ENCODE measurements around the gene SOX12. TPM values are rescaled to one million over a fixed set of nuclear protein-coding genes. Genes with fewer than 3 reads are reported as not detected.
A peak's percentile ranks its signal among the peaks of the same experiment; 100 is the strongest.

Gene SOX12
- polyA plus RNA-seq, 1 of the 3 experiments (the other 2 are of a cell fraction), result 11.3 TPM

- Histone ChIP-seq H4K20me1 (ENCODE audit: insufficient read depth) (no peaks in the 10 kb centered on the region), H2AFZ (ENCODE audit: low read depth) (peak overlapping the region; percentile 89), H3K4me2 (peak overlapping the region; percentile 87), H3K4me3 (ENCODE audit: low read depth in 2 of 2, low read length in 1 of 2) (peak overlapping the region; percentile 79 to 84), H3K9me3 (no peaks in the 10 kb centered on the region), H3K27ac (ENCODE audit: low read depth in 2 of 2, low read length in 1 of 2) (peak overlapping the region; percentile 55 to 73; a peak in 3 of 4 replicates), H3K4me1 (ENCODE audit: control insufficient read depth in 1 of 2, insufficient read depth in 2 of 2, low read depth in 1 of 2, low read length in 1 of 2) (peaks cover 3 to 10% of the 10 kb centered on the region in 2 experiments; a peak in 3 of 4 replicates), H3K79me2 (ENCODE audit: insufficient read depth) (peaks cover 9% of the 10 kb centered on the region; the same call in 1 of the 2 replicates), H3K9me2 (no peaks in the 10 kb centered on the region), H3K27me3 (ENCODE audit: insufficient read depth) (no peaks in the 10 kb centered on the region), H3F3A (replicated peaks; ENCODE audit: insufficient read depth) (no peaks in the 10 kb centered on the region), H3K9ac (peak overlapping the region; percentile 78), H3K36me3 (replicated peaks in 1 of 2; ENCODE audit: control insufficient read depth in 1 of 2, insufficient read depth in 2 of 2, low read length in 1 of 2) (no peaks in the 10 kb centered on the region)
- CTCF ChIA-PET, result interaction anchor here (1.2 kb wide), 1 partner anchor 10 kb away, joined by 3 read pairs; no protein-coding TSS in a partner anchor
- no peak for DNase-seq
- TF ChIP-seq ZBTB33 (IDR thresholded peaks at IDR 0.05; ENCODE audit: borderline replicate concordance, low read depth) (no peak), SMC3 (IDR thresholded peaks at IDR 0.05; ENCODE audit: low read depth, low read length) (no peak), MXI1 (IDR thresholded peaks at IDR 0.05; ENCODE audit: low read depth, low read length) (no peak), TCF12 (IDR thresholded peaks at IDR 0.05) (no peak), TEAD4 (IDR thresholded peaks at IDR 0.05; ENCODE audit: borderline replicate concordance, insufficient read depth) (no peak), NFIC (IDR thresholded peaks at IDR 0.05; ENCODE audit: borderline replicate concordance) (no peak), CTCF (IDR thresholded peaks at IDR 0.05) (no peak), NRF1 (IDR thresholded peaks at IDR 0.05; ENCODE audit: low read depth, low read length) (no peak), TAF1 (IDR thresholded peaks at IDR 0.05; ENCODE audit: borderline replicate concordance, low read depth, low read length) (no peak), RXRA (IDR thresholded peaks at IDR 0.05; ENCODE audit: borderline replicate concordance, low read depth) (no peak), FOSL2 (IDR thresholded peaks at IDR 0.05; ENCODE audit: borderline replicate concordance, low read depth) (no peak), GABPA (IDR thresholded peaks at IDR 0.05; ENCODE audit: low read depth) (no peak), RAD21 (IDR thresholded peaks at IDR 0.05; ENCODE audit: low read length) (no peak)
- 42% methylated on average over 2 of the region's 2 CpGs for WGBS (ENCODE audit: low lambda C conversion rate)
- POLR2A ChIA-PET, result no interaction called here
Measured at GRCh38 chr20:289693-290083, 35.7 kb upstream of the SOX12 start.

Measured in SK-N-SH (cell line).